PC-9 (cell line): Measurements from ENCODE around the gene TRIM28. TPM values are rescaled to one million over a fixed set of nuclear protein-coding genes. Genes with fewer than 3 reads are reported as not detected.

ENCODE experiments used
- BruUV-seq: library from RNA; stranded (reverse); fragments of 400-500 nt; replicated peaks from 2 replicates; lab custom pipeline; 2021; lab: Mats Ljungman, UMichigan
- CTCF ChIA-PET: fragments of 300-600 bp; sonication (Branson Sonifier 250); formaldehyde crosslinking; loops from one replicate; lab custom pipeline; 2022; ENCODE audit warnings: antibody characterized with exemption; lab: Charles Lee
- POLR2A ChIA-PET: fragments of 300-600 bp; sonication (Branson Sonifier 250); formaldehyde crosslinking; loops from one replicate; lab custom pipeline; 2022; ENCODE audit warnings: antibody characterized with exemption; ENCODE audit not compliant: unreplicated experiment; lab: Charles Lee
- DNase-seq, 2 experiments: peaks; one replicate each; pipeline versions ENCODE4 v3.0.0 to v3.0.0-alpha.2; 2015 to 2022; ENCODE audit warnings: mixed read lengths in 1 of 2
- H2AFZ ChIP-seq: fragments of 200-600 bp; sonication (generic); 2 replicates; pipeline ENCODE4 v1.8.1; 2017; ENCODE audit warnings: antibody characterized with exemption
- H3F3A ChIP-seq: fragments of 200-600 bp; sonication (generic); 2 replicates; pipeline ENCODE4 v1.8.1; 2017; ENCODE audit warnings: antibody characterized with exemption, mild to moderate bottlenecking, low read depth; ENCODE audit not compliant: insufficient read depth
- H3K27ac ChIP-seq: fragments of 200-600 bp; sonication (generic); 2 replicates; pipeline ENCODE4 v1.6.1; 2016; ENCODE audit warnings: mixed run types
- H3K27me3 ChIP-seq: fragments of 200-600 bp; sonication (generic); 2 replicates; pipeline ENCODE4 v1.6.1; 2016; ENCODE audit warnings: low read depth, mixed run types; ENCODE audit not compliant: insufficient read depth
- H3K36me3 ChIP-seq: fragments of 200-600 bp; sonication (generic); 2 replicates; pipeline ENCODE4 v1.6.1; 2016; ENCODE audit warnings: low read depth, mixed run types
- H3K4me1 ChIP-seq: fragments of 200-600 bp; sonication (generic); replicated peaks from 2 replicates; pipeline ENCODE4 v1.6.1; 2016; ENCODE audit warnings: mixed run types; ENCODE audit not compliant: insufficient read depth
- H3K4me2 ChIP-seq: fragments of 200-600 bp; sonication (generic); 2 replicates; pipeline ENCODE4 v1.6.1; 2017; ENCODE audit warnings: mixed run types
- H3K4me3 ChIP-seq: fragments of 200-600 bp; sonication (generic); 2 replicates; pipeline ENCODE4 v1.6.1; 2016; ENCODE audit warnings: mixed run types
- H3K79me2 ChIP-seq: fragments of 200-600 bp; sonication (generic); 2 replicates; pipeline ENCODE4 v1.6.1; 2017; ENCODE audit warnings: low read depth, mixed run types
- H3K9me2 ChIP-seq: fragments of 200-600 bp; sonication (generic); 2 replicates; pipeline ENCODE4 v1.8.1; 2017; ENCODE audit warnings: mild to moderate bottlenecking; ENCODE audit not compliant: insufficient read depth
- H3K9me3 ChIP-seq: fragments of 200-600 bp; sonication (generic); 2 replicates; pipeline ENCODE4 v1.8.1; 2016; ENCODE audit warnings: low read depth; ENCODE audit not compliant: insufficient read depth
- H4K20me1 ChIP-seq: fragments of 200-600 bp; sonication (generic); 2 replicates; pipeline ENCODE4 v1.8.1; 2017; ENCODE audit not compliant: insufficient read depth
- CTCF ChIP-seq: fragments of 200-600 bp; sonication (generic); conservative IDR thresholded peaks from 2 replicates; pipeline ENCODE4 v1.6.1; 2017; ENCODE audit warnings: mixed run types, antibody characterized with exemption, mild to moderate bottlenecking, moderate library complexity
- EZH2 ChIP-seq: fragments of 200-600 bp; sonication (generic); IDR thresholded peaks from 2 replicates; pipeline ENCODE4 v1.8.0; 2017; ENCODE audit warnings: antibody characterized with exemption, low read depth
- intact Hi-C: fragments of 100-400 bp; cut with micrococcal nuclease; formaldehyde crosslinking; loops from one replicate; pipeline ENCODE4 v1.10.0; 2022; ENCODE audit not compliant: unreplicated experiment
- total RNA-seq: library from RNA; stranded (reverse); gene quantifications from 2 replicates; pipeline ENCODE4 v1.2.3, GENCODE V29; 2021

Gene TRIM28
- total RNA-seq, 1 experiment from 2014 or later: 322 TPM

- ChIA-PET POLR2A (no interaction called here), CTCF (no interaction called here)
- BruUV-seq: no TSS peak
Measured at GRCh38 chr19:58509731-58510083, 34.2 kb upstream of the TRIM28 start.

GRCh38 chr19:58510084-58510862 is 33.6 kb upstream of the TRIM28 start:
- Histone ChIP-seq H3K9me3 (no peaks in the 10 kb centered on the region), H2AFZ (no peak overlapping the region), H3K27ac (no peak overlapping the region), H3K4me1 (no peaks in the 10 kb centered on the region), H3K9me2 (no peaks in the 10 kb centered on the region), H3F3A (no peaks in the 10 kb centered on the region), H3K4me3 (no peak overlapping the region), H4K20me1 (no peaks in the 10 kb centered on the region), H3K36me3 (no peaks in the 10 kb centered on the region), H3K27me3 (no peaks in the 10 kb centered on the region), H3K79me2 (no peaks in the 10 kb centered on the region), H3K4me2 (no peak overlapping the region)
- ChIA-PET POLR2A (interaction anchor here (0.6 kb wide), 1 partner anchor 30 kb away, joined by 8 read pairs; no protein-coding TSS in a partner anchor), CTCF (no interaction called here)
- no peak for DNase-seq
- intact Hi-C loops: no loop called here
- BruUV-seq: no TSS peak
- no peak for TF ChIP-seq EZH2
- TF ChIP-seq CTCF: no peak

More at GRCh38 chr19:58509731-58510083, 34.2 kb upstream of the TRIM28 start:
- Histone ChIP-seq H3K27me3 (no peaks in the 10 kb centered on the region), H3K79me2 (no peaks in the 10 kb centered on the region), H3K36me3 (no peaks in the 10 kb centered on the region), H3K27ac (no peak overlapping the region), H3K4me1 (no peaks in the 10 kb centered on the region), H3K9me3 (no peaks in the 10 kb centered on the region), H3K4me2 (no peak overlapping the region), H3K4me3 (no peak overlapping the region), H4K20me1 (no peaks in the 10 kb centered on the region), H3K9me2 (no peaks in the 10 kb centered on the region), H2AFZ (no peak overlapping the region), H3F3A (no peaks in the 10 kb centered on the region)
- TF ChIP-seq CTCF: no peak
- no peak for TF ChIP-seq EZH2
- intact Hi-C loops: no loop called here
- DNase-seq: no peak

- TF ChIP-seq EZH2 (no peak), CTCF (no peak)
- Histone ChIP-seq H3K27me3 (no peaks in the 10 kb centered on the region), H3K4me2 (no peak within 1 kb of the TSS), H3K36me3 (no peaks in the 10 kb centered on the region), H4K20me1 (no peaks in the 10 kb centered on the region), H3K27ac (no peak within 1 kb of the TSS), H3F3A (no peaks in the 10 kb centered on the region), H3K79me2 (no peaks in the 10 kb centered on the region), H3K4me1 (no peaks in the 10 kb centered on the region), H3K9me3 (no peaks in the 10 kb centered on the region), H3K4me3 (no peak within 1 kb of the TSS), H3K9me2 (no peaks in the 10 kb centered on the region), H2AFZ (no peak within 1 kb of the TSS)
- ChIA-PET CTCF (no interaction called here), POLR2A (no interaction called here)
- intact Hi-C loops: no loop called here
- BruUV-seq: no TSS peak
- no peak for DNase-seq
Measured at GRCh38 chr19:58511353-58512208, 32.3 kb upstream of the TRIM28 start, which contains the start of gene SLC27A5. SLC27A5 (minus strand) TSS chr19:58511992; CDS start chr19:58511955, 37 bp downstream.
